ENCODE data around the gene MAPKAP1.

- TF ChIP-seq CTCF (IDR thresholded peaks at IDR 0.05), result no peak
- no peak for TF ChIP-seq EZH2 (IDR thresholded peaks at IDR 0.05)
- no peak for TF ChIP-seq EZH2phosphoT487 (IDR thresholded peaks at IDR 0.05)
These were observed 271.8 kb downstream of the MAPKAP1 start for GRCh38 chr9:125434986-125435775.
